DMS79 (cell line): ENCODE data around the gene BICC1.

Experiments used
- DNase-seq: peaks from one replicate; lab custom pipeline; 2025; lab: John Stamatoyannopoulos, UW

Gene BICC1

GRCh38 chr10:58651040-58651439, 138.4 kb downstream of the BICC1 start:
- DNase-seq: no peak

GRCh38 chr10:58651742-58652141, 139.1 kb downstream of the BICC1 start:
- no peak for DNase-seq

- DNase-seq: no peak
Observed at GRCh38 chr10:58653139-58653538, 140.5 kb downstream of the BICC1 start.

- DNase-seq: no peak
Observed at GRCh38 chr10:58660575-58661255, 148.0 kb downstream of the BICC1 start.

- no peak for DNase-seq
Observed at GRCh38 chr10:58661336-58661735, 148.7 kb downstream of the BICC1 start.

- no peak for DNase-seq
Observed at GRCh38 chr10:58661902-58662301, 149.2 kb downstream of the BICC1 start.

GRCh38 chr10:58662314-58662713, 149.6 kb downstream of the BICC1 start:
- no peak for DNase-seq

- DNase-seq: no peak
Observed at GRCh38 chr10:58665361-58665760, 152.7 kb downstream of the BICC1 start.

- no peak for DNase-seq
Observed at GRCh38 chr10:58666024-58666423, 153.4 kb downstream of the BICC1 start.

- DNase-seq: no peak
Observed at GRCh38 chr10:58667658-58668310, 155.1 kb downstream of the BICC1 start.

- no peak for DNase-seq
Observed at GRCh38 chr10:58672845-58673244, 160.2 kb downstream of the BICC1 start.

- DNase-seq: no peak
Observed at GRCh38 chr10:58674251-58674650, 161.6 kb downstream of the BICC1 start.

GRCh38 chr10:58675321-58675720, 162.6 kb downstream of the BICC1 start:
- no peak for DNase-seq

GRCh38 chr10:58691528-58691927, 178.9 kb downstream of the BICC1 start:
- no peak for DNase-seq

- DNase-seq: no peak
Observed at GRCh38 chr10:58693919-58694318, 181.2 kb downstream of the BICC1 start.

- DNase-seq: no peak
Observed at GRCh38 chr10:58695022-58695421, 182.3 kb downstream of the BICC1 start.

- DNase-seq: no peak
Observed at GRCh38 chr10:58696736-58697135, 184.1 kb downstream of the BICC1 start.

- no peak for DNase-seq
Observed at GRCh38 chr10:58697691-58698090, 185.0 kb downstream of the BICC1 start.

- DNase-seq: no peak
Observed at GRCh38 chr10:58698777-58699356, 186.2 kb downstream of the BICC1 start.

GRCh38 chr10:58700591-58700990, 187.9 kb downstream of the BICC1 start:
- no peak for DNase-seq

GRCh38 chr10:58701405-58702135, 188.9 kb downstream of the BICC1 start:
- no peak for DNase-seq

GRCh38 chr10:58704226-58704625, 191.6 kb downstream of the BICC1 start:
- DNase-seq: no peak

- DNase-seq: no peak
Observed at GRCh38 chr10:58704671-58705141, 192.0 kb downstream of the BICC1 start.
